ENCODE measurements around the gene DPRX. TPM values are rescaled to one million over a fixed set of nuclear protein-coding genes. Genes with fewer than 3 reads are reported as not detected.

DPRX gene, protein sequence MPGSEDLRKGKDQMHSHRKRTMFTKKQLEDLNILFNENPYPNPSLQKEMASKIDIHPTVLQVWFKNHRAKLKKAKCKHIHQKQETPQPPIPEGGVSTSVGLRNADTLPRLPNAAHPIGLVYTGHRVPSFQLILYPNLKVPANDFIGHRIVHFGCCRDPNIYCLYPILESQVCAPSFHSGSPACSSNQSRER
- total RNA-seq = not detected

DNA sequence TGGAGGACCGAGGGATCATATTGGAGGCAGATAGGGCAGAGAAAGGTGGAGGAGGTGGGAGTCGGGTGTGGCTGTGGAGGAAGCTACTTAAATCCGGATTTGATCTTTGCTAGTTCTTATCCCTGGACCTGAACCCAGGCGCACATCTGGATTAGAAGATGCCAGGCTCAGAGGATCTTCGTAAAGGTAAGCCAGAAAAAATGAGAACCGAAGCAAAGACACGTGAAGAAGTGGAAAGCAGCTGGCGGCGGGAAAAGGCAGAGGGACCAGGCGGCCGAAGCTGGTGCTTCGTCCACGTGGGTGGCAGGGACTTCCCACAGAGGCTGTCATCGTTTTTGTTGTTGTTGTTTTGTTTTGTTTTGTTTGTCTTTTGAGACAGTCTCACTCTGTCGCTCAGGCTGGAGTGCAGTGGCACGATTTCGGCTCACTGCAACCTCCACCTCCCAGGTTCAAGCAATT, at the start of gene DPRX:
TSS of gene DPRX (plus strand) at position 51 of the 459 bp plus-strand sequence. CDS start at position 159, 108 bp downstream.
- DNase-seq (no peak), ATAC-seq (no peak)
- Mint-ChIP-seq H3K27me3 (peaks cover 3% of the 10 kb centered on the region), H3K36me3 (ENCODE audit: low read depth) (no peaks in the 10 kb centered on the region), H3K27ac (no peak within 1 kb of the TSS), H3K4me3 (no peak within 1 kb of the TSS), H3K9me3 (ENCODE audit: low read depth) (peaks cover 12% of the 10 kb centered on the region), H3K4me1 (no peaks in the 10 kb centered on the region)
- ChIA-PET CTCF (no interaction called here), POLR2A (no interaction called here)
- intact Hi-C loops (cut with DNase I, micrococcal nuclease) = no loop called here

DNA sequence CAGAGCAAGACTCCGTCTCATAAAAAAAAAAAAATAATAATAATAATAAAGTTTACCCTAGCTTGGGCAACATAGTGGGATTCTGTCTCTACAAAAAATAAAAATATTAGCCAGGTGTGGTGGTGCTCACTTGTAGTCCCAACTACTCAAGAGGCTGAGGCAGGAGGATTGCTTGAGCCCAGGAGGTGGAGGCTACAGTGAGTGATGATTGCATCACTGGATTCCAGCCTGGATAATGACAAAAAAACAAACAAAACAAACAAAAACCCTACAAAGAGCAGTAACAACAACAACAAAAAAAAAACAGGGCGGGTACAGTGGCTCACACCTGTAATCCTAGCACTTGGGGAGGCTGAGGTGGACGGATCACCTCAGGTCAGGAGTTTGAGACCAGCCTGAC, 48.6 kb upstream of the DPRX start:
- no peak overlapping the region for H3K4me3 Mint-ChIP-seq
- peaks cover 28% of the 10 kb centered on the region for H3K36me3 Mint-ChIP-seq (ENCODE audit: low read depth)
- H3K27me3 Mint-ChIP-seq = no peaks in the 10 kb centered on the region
- no peak overlapping the region for H3K27ac Mint-ChIP-seq
- CTCF ChIA-PET = no interaction called here
- no peaks in the 10 kb centered on the region for H3K4me1 Mint-ChIP-seq
- intact Hi-C loops (cut with DNase I, micrococcal nuclease) = no loop called here
- H3K9me3 Mint-ChIP-seq (ENCODE audit: low read depth) = peaks cover 29% of the 10 kb centered on the region
- DNase-seq (no peak), ATAC-seq (no peak)
- POLR2A ChIA-PET = interaction anchor here (0.6 kb wide), 1 partner anchor 37 kb away, joined by 3 read pairs; no protein-coding TSS in a partner anchor

DNA sequence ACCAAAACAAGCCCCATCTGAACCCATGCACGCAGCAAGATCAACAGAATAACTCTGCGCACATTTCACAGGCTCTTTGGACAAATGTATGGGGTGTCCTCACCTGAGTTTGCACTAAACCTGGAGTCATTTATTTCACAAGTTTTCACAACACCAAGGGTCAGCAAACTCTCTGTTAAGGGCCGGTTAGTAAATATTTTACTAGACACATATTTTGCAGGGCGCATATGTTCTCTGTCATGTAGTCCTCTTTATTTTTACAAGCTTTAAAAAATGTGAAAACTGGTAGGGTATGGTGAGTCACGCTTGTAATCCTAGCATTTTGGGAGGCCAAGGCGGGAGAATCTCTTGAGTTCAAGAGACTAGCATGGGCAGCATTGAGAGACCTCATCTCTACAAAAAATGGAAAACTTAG, 45.5 kb upstream of the DPRX start:
- Mint-ChIP-seq H3K4me1 (no peaks in the 10 kb centered on the region), H3K27ac (no peak overlapping the region), H3K27me3 (no peaks in the 10 kb centered on the region), H3K36me3 (ENCODE audit: low read depth) (peaks cover 6% of the 10 kb centered on the region), H3K4me3 (no peak overlapping the region), H3K9me3 (ENCODE audit: low read depth) (peaks cover 21% of the 10 kb centered on the region)
- ChIA-PET POLR2A (no interaction called here), CTCF (no interaction called here)
- intact Hi-C loops (cut with DNase I, micrococcal nuclease) = no loop called here
- DNase-seq = no peak
- no peak for ATAC-seq

DNA sequence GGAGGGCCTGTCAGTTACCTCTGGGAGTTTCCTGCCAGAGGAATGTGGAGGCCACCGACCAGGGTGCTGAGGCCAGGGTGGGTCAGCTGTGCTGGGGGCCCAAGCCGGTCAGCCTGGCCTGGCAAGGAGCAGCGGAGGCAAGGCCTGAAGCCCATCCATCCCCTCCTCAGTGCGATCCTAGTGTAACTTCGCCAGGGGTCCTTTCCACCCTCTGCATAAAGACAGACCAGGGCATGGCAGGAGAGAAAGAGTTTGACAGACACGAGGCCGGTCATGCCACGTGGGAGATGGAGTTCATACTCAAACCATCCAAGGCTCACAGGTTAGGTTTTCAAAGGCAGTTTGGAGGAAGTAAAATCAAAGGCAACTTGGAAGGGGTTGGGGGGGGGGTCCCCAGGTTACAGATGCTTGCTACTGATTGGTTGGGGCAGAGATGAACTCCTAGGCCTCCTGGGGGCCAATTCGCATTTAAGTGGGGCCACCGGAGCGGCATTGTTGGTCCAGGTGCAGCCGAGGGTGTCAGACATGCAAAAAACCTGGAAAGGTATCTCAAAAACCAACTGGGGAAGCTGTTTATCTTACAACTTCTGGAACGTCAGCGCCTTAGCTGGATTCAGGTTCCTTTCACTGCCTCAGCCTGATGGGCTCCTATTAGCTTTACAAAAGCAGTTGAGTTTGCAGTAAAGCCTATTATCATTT, 36.8 kb upstream of the DPRX start:
- Mint-ChIP-seq H3K27me3 (no peaks in the 10 kb centered on the region), H3K9me3 (ENCODE audit: low read depth) (peaks cover 2% of the 10 kb centered on the region), H3K4me1 (no peaks in the 10 kb centered on the region), H3K27ac (no peak overlapping the region), H3K36me3 (ENCODE audit: low read depth) (no peaks in the 10 kb centered on the region), H3K4me3 (no peak overlapping the region)
- no peak for DNase-seq
- ChIA-PET POLR2A (no interaction called here), CTCF (interaction anchor here (0.6 kb wide), 1 partner anchor 151 kb away, joined by 3 read pairs; no protein-coding TSS in a partner anchor)
- intact Hi-C loops (cut with DNase I, micrococcal nuclease) = no loop called here
- ATAC-seq = no peak

GRCh38 chr19:53595510-53595867, 36.3 kb upstream of the DPRX start:
- POLR2A ChIA-PET = no interaction called here
- intact Hi-C loops (cut with DNase I, micrococcal nuclease) = no loop called here
- H3K27ac Mint-ChIP-seq = no peak overlapping the region
- no peaks in the 10 kb centered on the region for H3K27me3 Mint-ChIP-seq
- H3K36me3 Mint-ChIP-seq (ENCODE audit: low read depth) = no peaks in the 10 kb centered on the region
- CTCF ChIA-PET = interaction anchor here (0.6 kb wide), 1 partner anchor 150 kb away, joined by 3 read pairs; no protein-coding TSS in a partner anchor
- DNase-seq = no peak
- no peak for ATAC-seq
- H3K4me1 Mint-ChIP-seq = no peaks in the 10 kb centered on the region
- peaks cover 2% of the 10 kb centered on the region for H3K9me3 Mint-ChIP-seq (ENCODE audit: low read depth)
- no peak overlapping the region for H3K4me3 Mint-ChIP-seq

GRCh38 chr19:53596056-53596455, 35.7 kb upstream of the DPRX start:
- intact Hi-C loops (cut with DNase I, micrococcal nuclease) = no loop called here
- Mint-ChIP-seq H3K9me3 (ENCODE audit: low read depth) (peaks cover 2% of the 10 kb centered on the region), H3K36me3 (ENCODE audit: low read depth) (no peaks in the 10 kb centered on the region), H3K27me3 (no peaks in the 10 kb centered on the region), H3K27ac (no peak overlapping the region), H3K4me3 (no peak overlapping the region), H3K4me1 (no peaks in the 10 kb centered on the region)
- POLR2A ChIA-PET = no interaction called here
- ATAC-seq (no peak), DNase-seq (no peak)
- CTCF ChIA-PET = no interaction called here

- intact Hi-C loops (cut with DNase I, micrococcal nuclease) = no loop called here
- Mint-ChIP-seq H3K36me3 (ENCODE audit: low read depth) (no peaks in the 10 kb centered on the region), H3K9me3 (ENCODE audit: low read depth) (no peaks in the 10 kb centered on the region), H3K27me3 (no peaks in the 10 kb centered on the region), H3K4me3 (no peak overlapping the region), H3K27ac (no peak overlapping the region), H3K4me1 (no peaks in the 10 kb centered on the region)
- DNase-seq = no peak
- ATAC-seq = no peak
- ChIA-PET CTCF (no interaction called here), POLR2A (no interaction called here)
These were observed 34.8 kb upstream of the DPRX start for GRCh38 chr19:53597023-53597422.

GRCh38 chr19:53598361-53598760, 33.4 kb upstream of the DPRX start:
- intact Hi-C loops (cut with DNase I, micrococcal nuclease) = no loop called here
- ChIA-PET POLR2A (no interaction called here), CTCF (no interaction called here)
- Mint-ChIP-seq H3K9me3 (ENCODE audit: low read depth) (no peaks in the 10 kb centered on the region), H3K27ac (no peak overlapping the region), H3K27me3 (no peaks in the 10 kb centered on the region), H3K4me1 (no peaks in the 10 kb centered on the region), H3K4me3 (no peak overlapping the region), H3K36me3 (ENCODE audit: low read depth) (no peaks in the 10 kb centered on the region)
- ATAC-seq (no peak), DNase-seq (no peak)

DNA sequence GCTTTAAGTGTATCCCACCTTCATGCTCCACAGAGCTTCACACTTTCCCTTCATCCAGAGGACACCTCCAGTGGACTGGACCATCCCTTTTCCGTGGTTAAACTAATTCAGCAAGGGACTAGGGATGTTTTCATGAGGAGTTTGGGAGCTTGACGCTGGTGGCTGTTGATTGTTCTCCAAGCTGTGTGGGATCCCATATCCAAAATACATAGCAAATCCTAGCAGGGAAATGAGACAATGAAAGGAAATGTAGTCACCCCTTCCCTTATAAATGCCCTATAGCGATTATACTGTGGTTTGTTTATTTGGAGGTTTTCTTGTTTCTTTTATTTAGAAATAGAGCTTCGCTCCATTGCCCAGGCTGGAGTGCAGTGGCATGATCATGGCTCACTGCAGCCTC, 31.6 kb upstream of the DPRX start:
- ATAC-seq = no peak
- intact Hi-C loops (cut with DNase I, micrococcal nuclease) = no loop called here
- Mint-ChIP-seq H3K27me3 (peaks cover 2% of the 10 kb centered on the region), H3K36me3 (ENCODE audit: low read depth) (no peaks in the 10 kb centered on the region), H3K9me3 (ENCODE audit: low read depth) (no peaks in the 10 kb centered on the region), H3K4me3 (no peak overlapping the region), H3K27ac (no peak overlapping the region), H3K4me1 (no peaks in the 10 kb centered on the region)
- DNase-seq = no peak
- ChIA-PET CTCF (interaction anchor here (0.6 kb wide), 1 partner anchor 753 kb away, joined by 4 read pairs; no protein-coding TSS in a partner anchor), POLR2A (no interaction called here)

DNA sequence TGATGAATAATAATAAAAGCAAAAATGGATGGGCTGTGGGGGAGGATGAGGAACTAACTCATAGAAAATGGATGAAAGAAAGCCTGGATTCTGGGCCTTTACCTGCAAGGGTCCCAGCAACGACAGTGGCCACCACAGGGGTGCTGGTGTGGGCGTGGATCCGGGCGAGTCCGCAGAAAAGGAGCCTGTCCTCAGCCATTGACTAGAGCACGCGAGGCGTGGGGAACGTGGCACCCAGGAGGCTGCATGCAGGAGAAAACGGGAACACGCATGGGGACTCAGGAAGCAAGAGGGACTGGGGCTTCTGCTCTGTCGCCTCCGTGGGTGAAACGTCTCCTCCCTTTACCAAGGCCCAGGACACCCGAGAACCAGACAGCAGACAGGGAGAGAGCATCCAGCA, 25.8 kb upstream of the DPRX start:
- peaks cover 2% of the 10 kb centered on the region for H3K27me3 Mint-ChIP-seq
- no peaks in the 10 kb centered on the region for H3K36me3 Mint-ChIP-seq (ENCODE audit: low read depth)
- no peaks in the 10 kb centered on the region for H3K4me1 Mint-ChIP-seq
- intact Hi-C loops (cut with DNase I, micrococcal nuclease) = no loop called here
- H3K27ac Mint-ChIP-seq = no peak overlapping the region
- ChIA-PET POLR2A (no interaction called here), CTCF (no interaction called here)
- H3K4me3 Mint-ChIP-seq = no peak overlapping the region
- DNase-seq (no peak), ATAC-seq (no peak)
- no peaks in the 10 kb centered on the region for H3K9me3 Mint-ChIP-seq (ENCODE audit: low read depth)

- DNase-seq (no peak), ATAC-seq (no peak)
- ChIA-PET CTCF (no interaction called here), POLR2A (no interaction called here)
- Mint-ChIP-seq H3K9me3 (ENCODE audit: low read depth) (peaks cover 5% of the 10 kb centered on the region), H3K27ac (no peak overlapping the region), H3K4me1 (no peaks in the 10 kb centered on the region), H3K27me3 (peaks cover 2% of the 10 kb centered on the region), H3K36me3 (ENCODE audit: low read depth) (no peaks in the 10 kb centered on the region), H3K4me3 (no peak overlapping the region)
- intact Hi-C loops (cut with DNase I, micrococcal nuclease) = no loop called here
These were observed 23.4 kb upstream of the DPRX start for GRCh38 chr19:53608381-53608780.

DNA sequence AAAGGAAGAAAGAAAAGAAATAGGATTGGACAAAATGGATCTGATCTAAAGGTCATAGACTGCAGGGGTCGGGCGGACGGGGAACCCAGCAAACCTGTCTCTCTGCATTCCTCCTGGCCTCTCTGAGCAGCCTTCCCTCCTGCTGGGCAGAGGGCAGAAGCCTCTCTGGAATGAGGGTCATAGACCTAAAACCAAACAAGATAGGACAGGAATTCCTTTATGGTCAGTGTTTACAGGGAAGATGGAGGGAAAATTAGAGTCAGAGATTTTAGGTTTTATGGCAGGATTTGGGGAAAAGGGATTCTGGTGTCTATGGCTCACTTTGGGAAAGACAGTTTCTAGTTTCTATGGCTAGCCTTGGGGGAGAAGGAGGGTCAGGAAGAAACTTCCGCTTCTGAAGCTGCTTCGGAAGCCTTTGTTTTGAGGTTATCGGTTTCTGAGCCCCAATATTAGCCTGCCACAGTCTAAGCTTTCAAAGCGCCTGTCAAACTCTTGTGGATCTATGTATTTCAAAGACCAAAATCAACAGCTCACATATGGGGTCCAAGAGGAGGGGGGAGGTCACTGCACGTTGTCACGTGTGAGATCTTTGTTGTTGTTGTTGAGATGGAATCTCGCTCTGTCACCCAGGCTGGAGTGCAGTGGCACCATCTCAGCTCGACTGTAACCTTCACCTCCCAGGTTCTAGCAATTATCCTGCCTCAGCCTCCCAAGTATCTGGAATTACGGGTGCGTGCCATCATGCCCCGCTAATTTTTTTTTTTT, 18.9 kb upstream of the DPRX start:
- intact Hi-C loops (cut with DNase I, micrococcal nuclease) = no loop called here
- POLR2A ChIA-PET = no interaction called here
- ATAC-seq = no peak
- Mint-ChIP-seq H3K4me1 (no peaks in the 10 kb centered on the region), H3K4me3 (no peak overlapping the region), H3K9me3 (ENCODE audit: low read depth) (peaks cover 6% of the 10 kb centered on the region), H3K27ac (no peak overlapping the region), H3K36me3 (ENCODE audit: low read depth) (no peaks in the 10 kb centered on the region), H3K27me3 (no peaks in the 10 kb centered on the region)
- CTCF ChIA-PET = no interaction called here
- DNase-seq = no peak
